NCI-H524 treated with DMSO at 0.1 percent for 48 hours (cell line): Measurements from ENCODE around the gene GRM8.
"Not testable (repeated sequence)": the region's sequence is repeated elsewhere in the genome, so short reads cannot be mapped to it uniquely, and the experiment has no call there.

ENCODE experiments used
- DNase-seq: peaks from one replicate; lab custom pipeline; 2025; lab: John Stamatoyannopoulos, UW

Gene GRM8

DNA sequence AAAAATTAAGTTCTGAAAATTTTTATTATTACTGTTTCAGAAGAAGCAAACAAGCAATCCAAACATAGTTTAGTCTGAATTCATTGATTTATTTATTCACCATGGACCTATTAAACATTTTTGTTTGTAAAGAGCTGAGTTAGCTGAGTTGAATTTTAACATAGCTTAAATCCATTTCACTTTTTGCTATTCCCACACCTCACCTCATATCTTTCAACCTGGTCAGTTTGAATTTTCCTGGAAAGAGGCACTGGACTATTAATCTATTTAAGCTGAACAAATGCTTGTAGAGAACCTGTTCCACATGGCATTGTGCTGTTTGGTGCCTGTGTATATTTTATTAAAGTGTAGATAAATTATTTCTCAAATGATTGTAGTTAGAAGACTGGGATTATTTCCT, 344.2 kb downstream of the GRM8 start:
- not testable (repeated sequence) for DNase-seq

DNA sequence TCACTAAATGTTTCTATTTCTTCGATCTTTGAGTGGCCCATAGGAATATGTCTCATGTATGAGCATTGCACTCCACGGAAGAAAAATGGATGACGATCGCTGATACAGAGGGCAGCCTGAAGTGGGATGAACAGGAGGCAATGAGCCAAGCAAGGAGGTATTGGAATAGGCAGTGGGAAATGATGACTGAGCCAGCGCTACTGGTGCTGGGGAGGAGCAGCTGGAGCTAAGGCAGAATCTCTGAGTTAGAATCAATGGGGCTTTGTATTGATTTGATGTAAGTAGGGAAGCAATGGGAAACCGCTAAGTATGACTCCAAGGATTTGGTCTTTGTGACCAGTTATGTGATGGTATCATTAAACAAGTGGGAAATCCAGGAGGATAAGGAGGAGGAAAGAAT, 345.1 kb downstream of the GRM8 start:
- DNase-seq: not testable (repeated sequence)

DNA sequence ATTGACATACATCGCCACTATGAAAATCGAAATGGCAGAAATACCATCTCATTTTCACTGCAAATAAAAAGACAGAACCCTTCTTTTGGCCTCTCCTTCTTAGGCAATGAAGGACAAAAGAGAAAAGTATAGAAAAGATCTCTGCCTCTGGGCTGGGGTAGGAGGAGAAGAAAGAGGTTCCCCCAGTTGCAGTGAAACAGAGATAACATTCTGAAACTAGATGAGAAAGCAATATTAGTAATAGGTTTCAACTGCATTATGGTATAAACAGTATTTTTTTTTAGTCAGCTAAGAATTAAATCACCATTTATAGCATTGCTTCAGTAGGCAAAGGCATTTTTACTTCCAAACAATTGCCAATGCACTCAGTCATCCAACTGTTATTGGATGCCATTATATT, 347.5 kb downstream of the GRM8 start:
- DNase-seq: not testable (repeated sequence)

DNA sequence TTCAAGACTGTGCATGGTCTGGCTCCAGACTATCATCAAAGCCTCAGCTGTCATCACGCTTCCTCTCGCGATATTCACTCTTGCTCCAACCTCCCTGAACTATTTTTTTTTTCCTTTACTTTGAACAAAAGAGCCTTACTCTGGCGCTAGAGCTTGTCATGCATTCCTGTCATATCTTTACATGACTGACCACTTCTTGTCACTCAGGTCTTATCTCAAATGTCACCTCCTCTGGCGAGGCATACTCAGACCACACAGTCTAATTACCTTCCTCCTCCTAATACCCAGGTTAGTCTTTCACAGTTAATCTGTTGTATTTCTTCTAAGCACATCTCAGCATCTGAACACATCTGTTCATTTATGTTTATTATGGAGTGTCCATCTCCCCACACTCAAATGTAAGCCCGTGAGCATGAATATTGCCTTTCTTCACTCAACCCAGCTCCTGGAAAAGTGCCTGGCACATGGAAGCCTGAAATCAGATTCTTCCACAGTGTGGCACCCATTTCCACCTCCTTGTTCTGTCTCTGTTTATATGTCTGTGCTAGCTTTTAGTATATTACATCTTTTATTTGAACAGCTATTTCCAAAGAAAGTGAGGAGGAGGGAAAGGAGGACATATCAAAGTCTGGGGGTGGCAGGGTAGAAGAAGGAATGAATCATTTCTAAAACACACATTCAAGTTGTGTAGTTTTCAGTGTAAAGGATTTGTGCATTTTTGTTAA, 351.5 kb downstream of the GRM8 start:
- DNase-seq: not testable (repeated sequence)

DNA sequence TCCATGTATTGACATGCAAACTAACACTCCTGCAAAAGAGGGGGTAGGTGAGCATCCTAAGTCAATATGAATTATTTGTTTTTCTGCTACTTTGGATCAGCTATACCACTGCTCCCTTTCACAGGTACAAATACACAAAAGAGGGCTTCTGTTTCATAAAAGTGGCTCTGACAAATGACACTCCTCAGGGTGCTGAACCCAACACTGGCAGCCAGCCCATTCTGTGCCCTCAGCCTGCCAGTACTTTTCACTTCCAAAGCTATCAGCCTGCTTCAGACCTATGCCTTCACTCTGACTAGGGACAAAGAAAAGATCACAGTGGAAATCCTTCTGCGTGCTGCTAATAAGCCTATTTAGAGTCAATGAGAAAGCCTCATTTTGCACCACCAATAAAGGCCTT, 364.8 kb downstream of the GRM8 start:
- not testable (repeated sequence) for DNase-seq

DNA sequence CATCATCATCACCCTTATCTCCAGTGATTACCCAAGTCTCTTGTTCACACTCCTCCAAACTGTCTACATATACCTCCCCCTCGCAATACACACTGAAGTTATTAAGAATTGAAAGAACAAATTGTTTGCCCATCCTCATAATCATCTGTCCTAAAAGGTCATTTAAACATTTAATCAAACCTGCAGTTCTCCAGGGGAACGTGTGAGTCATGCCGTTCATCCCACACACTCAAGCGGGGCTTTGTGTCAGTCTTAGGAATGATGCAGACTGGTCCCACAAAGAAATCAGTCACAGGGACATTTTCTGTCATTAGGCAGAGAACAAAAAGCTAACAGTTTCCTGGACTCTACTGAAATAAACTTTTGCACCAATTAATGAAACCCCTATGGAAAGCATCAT, 365.2 kb downstream of the GRM8 start:
- not testable (repeated sequence) for DNase-seq

DNA sequence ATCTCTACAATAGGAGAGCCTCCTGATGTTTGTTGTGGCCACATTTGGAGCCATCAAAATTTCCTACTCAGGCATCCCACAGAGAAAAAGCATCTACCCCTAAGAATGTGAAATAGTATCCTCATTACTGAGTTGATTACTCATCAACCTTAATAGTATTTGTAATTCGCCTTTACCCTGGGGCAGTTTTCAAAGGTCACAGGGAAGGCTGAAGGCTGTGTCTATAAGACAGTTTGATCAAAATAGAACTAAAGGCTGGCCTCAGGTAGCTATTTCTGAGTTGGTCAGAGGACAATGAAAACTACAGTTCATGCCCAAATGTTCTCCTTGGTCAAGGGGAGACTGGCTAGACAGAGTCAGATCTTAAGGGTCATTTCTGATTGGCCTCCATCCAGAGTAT, 370.0 kb downstream of the GRM8 start:
- DNase-seq: not testable (repeated sequence)

DNA sequence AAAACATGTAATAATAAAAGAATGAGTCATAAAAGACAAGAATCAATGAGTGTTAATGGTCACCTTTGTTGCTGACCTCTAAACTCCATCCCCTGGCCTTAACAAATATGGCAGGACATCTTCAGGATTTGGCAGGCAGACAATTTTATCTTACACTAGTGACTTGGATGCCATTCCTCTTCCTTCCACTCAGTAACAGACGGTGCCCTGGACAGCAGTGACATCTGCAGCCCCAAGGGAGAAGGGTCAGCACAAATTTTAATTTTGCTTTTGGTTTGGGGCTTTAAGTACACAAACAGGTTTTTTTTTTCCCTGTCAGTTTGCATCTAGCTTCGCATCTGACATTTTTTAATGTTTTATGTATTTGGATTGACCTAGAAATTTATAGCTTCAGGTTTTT, 370.8 kb downstream of the GRM8 start:
- DNase-seq: not testable (repeated sequence)

DNA sequence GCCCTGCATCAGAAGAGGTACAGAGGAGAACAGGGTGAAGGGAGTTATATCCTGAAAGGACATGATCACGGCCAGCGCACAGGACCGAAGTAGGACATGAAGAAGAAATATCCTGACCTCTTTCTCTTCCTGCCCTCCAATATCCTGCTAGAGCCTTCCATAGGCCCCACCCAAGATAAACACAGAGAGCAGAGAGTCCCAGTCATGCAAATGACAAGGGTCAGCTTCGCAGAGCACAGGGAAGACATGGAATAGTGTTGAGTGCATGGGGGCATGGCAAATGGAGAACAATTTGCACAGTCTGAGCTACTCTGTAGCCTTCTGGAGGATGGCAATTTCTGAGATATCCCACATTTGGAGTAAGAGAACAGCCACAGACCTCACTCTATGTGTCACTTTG, 371.4 kb downstream of the GRM8 start:
- no peak for DNase-seq

DNA sequence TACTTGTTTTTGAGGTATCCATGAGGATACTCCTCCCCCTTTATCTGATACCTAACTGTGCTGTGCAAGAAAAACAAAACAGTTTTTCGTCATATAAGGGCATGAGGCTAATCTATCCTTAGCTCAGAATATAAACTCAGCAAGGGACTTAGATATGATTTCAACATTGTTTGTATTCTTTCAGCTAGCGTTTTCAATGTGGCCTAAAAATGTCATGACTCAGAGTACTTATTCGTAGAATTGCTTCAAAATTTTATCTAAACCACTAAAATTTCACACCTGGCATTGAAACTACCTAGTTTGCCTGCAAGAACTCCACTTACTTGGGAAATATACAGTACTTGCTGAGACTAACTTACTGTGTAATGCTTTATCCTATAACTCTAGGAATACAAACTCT, 376.2 kb downstream of the GRM8 start:
- not testable (repeated sequence) for DNase-seq

DNA sequence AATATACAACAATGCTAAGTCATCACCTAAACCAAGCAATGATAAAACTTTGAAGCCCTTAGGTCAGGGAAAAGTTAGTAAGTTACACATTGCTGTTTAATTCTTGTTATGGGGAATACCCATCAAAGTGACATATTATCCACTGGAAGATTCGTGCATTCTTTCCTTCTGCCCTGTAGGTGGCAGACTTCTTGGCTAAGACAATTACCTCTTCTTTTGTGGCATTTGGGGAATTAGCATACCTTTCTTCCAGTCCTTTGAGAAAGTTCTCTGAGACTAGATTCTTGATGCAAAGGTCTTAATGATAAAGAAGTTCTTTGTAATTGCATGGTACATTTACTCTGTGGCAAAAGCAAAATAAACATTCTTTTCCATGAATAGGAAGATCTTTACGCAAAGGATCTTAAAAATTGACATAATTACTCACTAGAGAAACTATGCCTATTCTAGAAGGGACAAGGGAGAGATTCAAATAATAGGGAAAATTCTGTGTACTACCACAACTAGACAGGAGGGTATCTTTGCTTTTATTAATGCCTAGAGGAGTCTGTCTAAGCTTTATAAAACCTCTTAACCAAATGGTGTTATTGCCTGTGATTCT, 395.9 kb downstream of the GRM8 start:
- no peak for DNase-seq

DNA sequence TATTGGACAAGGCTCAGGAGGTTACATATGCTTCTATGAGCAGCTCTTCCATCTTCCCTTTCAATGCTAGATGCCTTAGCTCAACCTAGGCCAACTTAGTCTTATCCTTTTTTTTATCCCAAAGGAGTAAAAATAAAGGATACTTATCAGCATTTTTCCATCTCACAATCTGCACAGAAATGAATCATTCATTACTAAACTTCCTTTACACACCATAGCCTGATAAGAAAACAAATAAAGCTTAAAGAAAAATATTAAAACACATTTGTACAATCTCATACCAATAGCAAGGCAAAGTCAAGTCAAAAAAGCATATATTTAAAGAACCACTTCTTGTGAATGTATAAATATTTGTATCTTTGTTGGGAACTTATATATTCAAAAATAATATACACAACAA, 407.4 kb downstream of the GRM8 start:
- DNase-seq: no peak

DNA sequence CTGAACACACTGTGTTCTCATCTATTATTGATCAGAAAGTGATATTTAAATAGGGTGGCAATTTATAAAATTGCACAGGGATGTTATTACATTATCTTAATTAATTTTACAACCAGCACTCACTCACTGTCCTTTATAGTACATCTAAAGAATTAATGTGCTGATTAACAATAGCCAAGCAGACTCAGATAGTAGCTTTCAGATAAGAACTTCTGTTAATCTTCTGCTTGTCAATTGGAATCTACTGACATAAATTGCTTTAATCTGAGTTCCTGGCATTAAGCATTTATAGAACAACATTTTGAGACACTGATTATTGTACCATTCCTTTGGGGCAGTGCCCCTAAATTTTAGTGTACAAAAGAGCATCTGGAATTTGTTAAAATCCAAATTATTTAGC, 408.9 kb downstream of the GRM8 start:
- no peak for DNase-seq

DNA sequence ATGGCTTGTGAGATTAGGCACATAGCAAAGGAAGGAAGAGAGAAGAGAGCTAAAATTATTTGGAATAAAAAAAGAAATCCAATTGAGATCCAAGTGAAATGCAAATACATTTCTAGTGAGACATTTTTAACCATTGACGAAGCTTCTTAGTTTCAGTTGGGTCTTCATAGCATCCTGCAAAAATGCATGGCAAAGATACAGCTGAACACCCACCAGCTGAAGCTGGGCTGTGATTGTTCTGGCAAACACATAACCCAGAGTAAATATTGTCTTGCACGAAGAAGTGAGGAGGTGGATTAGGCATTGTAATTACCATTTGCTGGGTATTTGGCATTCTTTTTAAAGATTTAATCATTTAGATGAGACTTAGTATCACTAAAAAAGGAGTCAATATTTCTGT, 409.4 kb downstream of the GRM8 start:
- DNase-seq: no peak

DNA sequence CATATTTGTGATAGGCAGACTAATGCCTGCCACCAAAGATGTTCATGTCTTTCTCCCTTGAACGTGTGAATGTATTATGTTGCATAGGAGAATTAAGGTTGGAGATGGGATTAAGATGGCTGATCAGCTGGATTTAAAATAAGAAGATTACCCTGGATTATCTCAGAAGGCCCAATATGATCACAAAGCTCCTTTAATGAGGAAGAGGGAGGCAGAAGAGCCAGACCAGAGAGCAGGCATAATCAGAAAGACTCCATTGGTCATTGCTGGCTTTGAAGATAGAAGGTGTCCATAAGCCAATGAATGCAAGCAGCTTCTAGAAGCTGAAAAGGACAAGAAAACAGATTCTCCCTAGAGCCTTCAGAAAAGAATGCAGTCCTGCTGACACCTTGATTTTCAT, 410.3 kb downstream of the GRM8 start:
- DNase-seq: peak; percentile 62

DNA sequence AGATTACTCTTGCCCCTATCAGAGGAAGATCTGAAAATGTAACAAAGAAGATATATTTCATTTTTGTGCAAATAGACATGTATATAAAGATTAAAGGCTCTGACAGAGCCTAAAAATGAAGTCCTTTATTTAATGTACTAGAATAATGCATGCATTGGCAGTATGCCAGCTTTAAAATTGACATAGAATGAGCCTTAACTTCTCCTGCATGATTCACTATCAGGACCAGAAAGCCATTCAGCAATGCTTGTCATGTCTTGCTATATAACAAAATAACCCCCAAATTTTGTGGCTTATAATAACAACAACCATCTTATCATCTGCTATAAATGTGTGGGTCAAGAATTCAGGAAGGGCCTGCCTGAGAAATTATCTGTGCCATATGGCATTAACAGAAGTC, 411.9 kb downstream of the GRM8 start:
- DNase-seq: peak; percentile 22

DNA sequence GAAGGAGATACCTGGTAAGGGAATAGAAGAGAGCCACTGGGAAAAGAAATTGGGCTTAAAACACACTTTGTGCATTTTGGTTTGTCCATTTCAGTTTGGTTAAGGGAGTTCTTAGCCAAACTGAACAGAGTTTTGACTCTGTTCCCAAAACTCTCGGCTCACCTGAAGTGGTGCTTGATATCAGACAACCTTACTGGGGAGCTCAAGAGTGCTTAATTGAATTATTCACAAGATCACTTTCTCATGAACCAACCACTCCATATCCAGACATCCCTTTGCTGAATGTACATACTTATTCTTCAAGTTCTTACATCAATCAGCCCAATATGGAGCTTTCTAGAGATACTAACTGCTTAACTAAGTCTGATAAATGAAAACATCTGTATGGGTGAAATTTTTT, 413.1 kb downstream of the GRM8 start:
- no peak for DNase-seq

DNA sequence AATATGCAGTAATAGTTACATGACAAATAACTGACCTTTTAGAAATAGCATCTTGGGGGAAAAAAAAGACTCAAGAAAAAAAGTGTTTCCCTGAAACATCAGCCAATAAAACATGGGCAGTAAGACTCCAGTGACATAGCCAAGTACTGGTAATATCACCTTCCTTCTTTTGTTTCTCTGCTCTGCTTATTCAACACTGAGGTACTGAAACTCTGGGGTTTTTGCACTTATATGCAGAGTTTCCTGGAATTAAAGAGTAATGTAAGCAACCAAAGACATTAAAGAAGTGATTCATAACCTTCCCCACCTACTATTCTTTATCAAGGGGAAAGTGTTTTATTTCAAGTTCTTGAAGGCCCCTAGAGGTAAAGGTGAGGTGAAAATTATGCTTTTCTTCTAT, 414.5 kb downstream of the GRM8 start:
- no peak for DNase-seq

DNA sequence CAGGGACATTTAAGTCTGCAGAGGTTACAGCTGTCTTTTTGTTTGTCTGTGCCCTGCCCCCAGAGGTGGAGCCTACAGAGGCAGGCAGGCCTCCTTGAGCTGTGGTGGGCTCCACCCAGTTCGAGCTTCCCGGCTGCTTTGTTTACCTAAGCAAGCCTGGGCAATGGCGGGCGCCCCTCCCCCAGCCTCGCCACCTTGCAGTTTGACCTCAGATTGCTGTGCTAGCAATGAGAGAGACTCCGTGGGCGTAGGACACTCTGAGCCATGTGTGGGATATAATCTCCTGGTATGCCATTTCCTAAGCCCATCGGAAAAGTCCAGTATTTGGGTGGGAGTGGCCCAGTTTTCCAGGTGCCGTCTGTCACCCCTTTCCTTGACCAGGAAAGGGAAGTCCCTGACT, 421.5 kb downstream of the GRM8 start:
- DNase-seq: not testable (repeated sequence)

DNA sequence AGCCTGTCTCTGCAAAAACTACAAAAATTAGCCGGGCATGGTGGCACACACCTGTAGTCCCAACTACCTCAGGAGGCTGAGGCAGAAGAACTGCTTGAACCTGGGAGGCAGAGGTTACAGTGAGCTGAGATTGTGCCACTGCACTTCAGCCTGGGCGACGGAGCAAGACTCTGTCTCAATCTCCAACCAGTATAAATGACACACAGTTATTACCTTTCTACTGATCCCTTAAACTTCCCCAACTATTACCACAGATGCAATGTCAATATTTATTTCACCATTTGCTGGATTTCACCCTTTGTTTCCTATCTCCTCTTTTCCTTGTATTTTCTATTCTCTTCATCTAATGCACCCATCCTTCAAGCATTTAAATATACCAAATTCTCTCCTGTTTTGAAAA, 431.8 kb downstream of the GRM8 start:
- no peak for DNase-seq

DNA sequence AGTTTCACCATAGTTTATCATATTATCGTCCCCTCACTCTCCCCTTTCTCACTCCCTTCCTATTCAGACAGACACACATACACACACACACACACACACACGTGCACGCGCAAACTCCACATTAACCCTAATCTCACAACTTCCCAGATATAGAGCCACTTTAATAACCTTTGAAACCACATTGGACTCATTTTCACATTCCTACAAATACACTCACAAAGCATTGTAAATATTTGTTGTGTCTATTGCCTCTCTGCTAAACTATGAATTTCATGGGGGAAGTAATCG, 433.6 kb downstream of the GRM8 start:
- no peak for DNase-seq

DNA sequence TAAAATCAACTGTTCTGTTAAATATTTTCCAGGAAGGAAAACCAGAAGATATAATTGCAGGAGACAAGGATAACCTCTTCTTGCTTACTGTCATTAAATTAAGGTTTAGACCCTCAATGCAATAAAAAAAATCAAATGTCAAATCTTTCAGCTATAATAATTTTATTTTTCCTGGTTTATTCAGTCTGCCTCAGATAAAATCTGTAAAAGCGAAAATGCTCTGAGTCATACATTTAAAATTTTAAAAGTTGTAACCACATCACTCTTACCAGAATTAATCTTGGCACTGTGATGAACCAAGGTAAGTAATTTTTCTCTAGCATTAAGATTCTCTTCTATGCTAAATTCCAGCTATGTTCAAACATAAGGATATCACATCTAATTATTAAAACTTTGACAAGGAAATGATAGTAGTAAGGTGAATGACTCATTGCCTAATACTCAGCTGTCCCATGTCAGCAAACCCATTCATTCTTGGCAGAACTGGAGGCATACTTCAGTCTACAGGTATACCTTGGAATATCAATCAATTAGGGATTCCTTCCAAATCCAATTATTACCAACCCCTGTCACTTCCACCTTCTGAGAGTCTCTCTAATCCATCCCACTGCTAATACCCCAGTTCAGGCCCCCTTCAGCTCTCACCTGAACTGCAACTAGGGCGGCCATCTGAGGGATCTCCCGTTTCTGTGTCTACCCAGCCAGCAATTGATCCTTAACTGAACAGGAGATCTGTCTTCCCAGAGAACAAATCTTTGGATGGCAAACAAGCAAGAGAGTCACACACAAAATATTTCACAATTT, 434.1 kb downstream of the GRM8 start:
- DNase-seq: no peak

DNA sequence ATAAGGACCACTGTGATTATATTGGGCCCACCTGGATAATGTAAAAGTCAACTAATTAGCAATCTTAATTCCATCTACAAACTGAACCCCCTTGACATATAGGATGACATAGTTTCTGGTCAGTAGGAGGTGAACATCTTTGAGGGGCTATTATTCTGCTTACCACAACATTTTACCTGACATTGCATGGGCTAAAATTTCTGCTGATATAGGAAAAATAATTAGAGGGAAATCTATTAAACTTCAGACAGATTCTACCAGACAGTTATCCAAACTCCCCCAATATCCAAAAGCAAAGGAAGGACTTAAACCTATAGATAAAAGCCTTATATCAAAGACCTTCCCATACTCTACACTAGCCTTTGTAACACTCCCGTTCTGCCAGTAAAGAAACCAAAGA, 443.6 kb downstream of the GRM8 start:
- no peak for DNase-seq
